Smooth muscle cell (in vitro differentiated cells): Measurements from ENCODE around the gene BTF3L4. TPM values are rescaled to one million over a fixed set of nuclear protein-coding genes. Genes with fewer than 3 reads are reported as not detected.

Experiments used
- DNase-seq: peaks from one replicate; lab custom pipeline; 2025; ENCODE audit not compliant: unreplicated experiment; lab: John Stamatoyannopoulos, UW
- H2AFZ ChIP-seq: fragments of 200-600 bp; sonication (generic); 2 replicates; pipeline ENCODE4 v1.6.0; 2016; ENCODE audit warnings: antibody characterized with exemption, low read depth, mild to moderate bottlenecking
- H3F3A ChIP-seq: fragments of 200-600 bp; sonication (generic); 2 replicates; pipeline ENCODE4 v1.6.0; 2017; ENCODE audit warnings: antibody characterized with exemption, low read depth
- H3K27ac ChIP-seq: fragments of 200-600 bp; sonication (generic); 2 replicates; pipeline ENCODE4 v1.5.1; 2016; ENCODE audit warnings: low read depth, mild to moderate bottlenecking
- H3K27me3 ChIP-seq: fragments of 200-600 bp; sonication (generic); 2 replicates; pipeline ENCODE4 v1.6.1; 2016; ENCODE audit warnings: low read depth, mild to moderate bottlenecking
- H3K36me3 ChIP-seq: fragments of 200-600 bp; sonication (generic); 2 replicates; pipeline ENCODE4 v1.5.1; 2016; ENCODE audit warnings: low read depth
- H3K4me1 ChIP-seq: fragments of 200-600 bp; sonication (generic); 2 replicates; pipeline ENCODE4 v1.5.1; 2016; ENCODE audit warnings: low read depth
- H3K4me2 ChIP-seq: fragments of 200-600 bp; sonication (generic); 2 replicates; pipeline ENCODE4 v1.6.0; 2016; ENCODE audit warnings: mild to moderate bottlenecking
- H3K4me3 ChIP-seq: fragments of 200-600 bp; sonication (generic); 2 replicates; pipeline ENCODE4 v1.5.1; 2016; ENCODE audit warnings: mild to moderate bottlenecking
- H3K79me2 ChIP-seq: fragments of 200-600 bp; sonication (generic); 2 replicates; pipeline ENCODE4 v1.6.0; 2016; ENCODE audit warnings: low read depth, mild to moderate bottlenecking
- H3K9ac ChIP-seq: fragments of 200-600 bp; sonication (generic); 2 replicates; pipeline ENCODE4 v1.6.0; 2016; ENCODE audit warnings: low read depth
- H3K9me3 ChIP-seq: fragments of 200-600 bp; sonication (generic); replicated peaks from 2 replicates; pipeline ENCODE4 v1.5.1; 2016; ENCODE audit warnings: low read depth
- H4K20me1 ChIP-seq: fragments of 200-600 bp; sonication (generic); 2 replicates; pipeline ENCODE4 v1.6.0; 2016; ENCODE audit warnings: low read depth
- CTCF ChIP-seq: fragments of 200-600 bp; sonication (generic); IDR thresholded peaks from 2 replicates; pipeline ENCODE4 v1.5.1; 2017; ENCODE audit warnings: borderline replicate concordance, mild to moderate bottlenecking, antibody characterized with exemption; ENCODE audit not compliant: insufficient read depth, poor library complexity, severe bottlenecking
- WGBS: methylation state at CpG from one replicate; pipeline ENCODE4 v1.1.7; 2016; ENCODE audit warnings: low lambda C conversion rate; 5-methylcytosine and 5-hydroxymethylcytosine counted together
- polyA plus RNA-seq: library from polyadenylated mRNA; unstranded; fragments of >200 nt; fragmentation: Nextera tagmentation; extraction: Ambion mirVana; gene quantifications from 2 replicates; pipeline ENCODE4 v1.2.1, GENCODE V29; 2016
- total RNA-seq: library from RNA; depleted of rRNA; stranded (reverse); fragments of >200 nt; gene quantifications from 2 replicates; pipeline ENCODE4 v1.2.3, GENCODE V29; 2014

The BTF3L4 gene
- total and polyA plus RNA-seq, 2 experiments from 2014 or later = 67.8 to 95.5 TPM

GRCh38 chr1:52059321-52059720, 3.2 kb downstream of the BTF3L4 start:
- DNase-seq = no peak
- Histone ChIP-seq H3K79me2 (peaks cover 71% of the 10 kb centered on the region), H3K9ac (no peak overlapping the region), H4K20me1 (peaks cover 50% of the 10 kb centered on the region), H2AFZ (no peak overlapping the region), H3K4me2 (peak overlapping the region; percentile 40), H3K27me3 (no peaks in the 10 kb centered on the region), H3K27ac (peak overlapping the region; percentile 48), H3K36me3 (peaks cover 4% of the 10 kb centered on the region), H3K4me1 (peaks cover 24% of the 10 kb centered on the region), H3K4me3 (no peak overlapping the region), H3F3A (peaks cover 6% of the 10 kb centered on the region), H3K9me3 (no peaks in the 10 kb centered on the region)
- TF ChIP-seq CTCF = no peak

- Histone ChIP-seq H3K79me2 (peaks cover 69% of the 10 kb centered on the region), H3F3A (peaks cover 6% of the 10 kb centered on the region), H3K4me1 (peaks cover 24% of the 10 kb centered on the region), H3K27me3 (no peaks in the 10 kb centered on the region), H4K20me1 (peaks cover 50% of the 10 kb centered on the region), H3K36me3 (peaks cover 9% of the 10 kb centered on the region), H3K9me3 (no peaks in the 10 kb centered on the region), H3K4me2 (peak overlapping the region; percentile 40), H2AFZ (no peak overlapping the region), H3K9ac (no peak overlapping the region), H3K4me3 (no peak overlapping the region), H3K27ac (peak overlapping the region; percentile 48)
- TF ChIP-seq CTCF = no peak
- no peak for DNase-seq
- 100% methylated on average over 1 of the region's 1 CpG for WGBS
Measured at GRCh38 chr1:52059888-52060287, 3.8 kb downstream of the BTF3L4 start.

GRCh38 chr1:52060822-52061221, 4.7 kb downstream of the BTF3L4 start:
- Histone ChIP-seq H3F3A (peaks cover under 1% of the 10 kb centered on the region), H3K4me3 (no peak overlapping the region), H3K4me1 (peaks cover 24% of the 10 kb centered on the region), H2AFZ (no peak overlapping the region), H3K27ac (no peak overlapping the region), H3K9ac (no peak overlapping the region), H3K4me2 (no peak overlapping the region), H3K79me2 (peaks cover 73% of the 10 kb centered on the region), H3K27me3 (no peaks in the 10 kb centered on the region), H3K9me3 (no peaks in the 10 kb centered on the region), H3K36me3 (peaks cover 17% of the 10 kb centered on the region), H4K20me1 (peaks cover 50% of the 10 kb centered on the region)
- TF ChIP-seq CTCF = no peak
- 98% methylated on average over 4 of the region's 4 CpGs for WGBS
- no peak for DNase-seq

- Histone ChIP-seq H3F3A (no peaks in the 10 kb centered on the region), H2AFZ (no peak overlapping the region), H3K79me2 (peaks cover 69% of the 10 kb centered on the region), H3K36me3 (peaks cover 18% of the 10 kb centered on the region), H3K4me2 (no peak overlapping the region), H3K4me1 (peaks cover 10% of the 10 kb centered on the region), H3K9ac (no peak overlapping the region), H4K20me1 (peaks cover 57% of the 10 kb centered on the region), H3K9me3 (no peaks in the 10 kb centered on the region), H3K4me3 (no peak overlapping the region), H3K27me3 (no peaks in the 10 kb centered on the region), H3K27ac (no peak overlapping the region)
- no peak for TF ChIP-seq CTCF
- 96% methylated on average over 2 of the region's 2 CpGs for WGBS
- no peak for DNase-seq
Measured at GRCh38 chr1:52063192-52063591, 7.1 kb downstream of the BTF3L4 start.
